Kidney capillary endothelial cell (primary cell): ENCODE measurements around the gene NCAPD2.
A peak's percentile ranks its signal among the peaks of the same experiment; 100 is the strongest.
"Not testable (repeated sequence)": the region's sequence is repeated elsewhere in the genome, so short reads cannot be mapped to it uniquely, and the experiment has no call there.

Experiments
- DNase-seq: peaks from one replicate; pipeline ENCODE4 v3.0.0-alpha.2; 2018; ENCODE audit warnings: low spot score

Gene NCAPD2

GRCh38 chr12:6497291-6497690 lies 3.4 kb downstream of the NCAPD2 start:
- not testable (repeated sequence) for DNase-seq

- no peak for DNase-seq
Measured at GRCh38 chr12:6500466-6500865, 6.6 kb downstream of the NCAPD2 start.

GRCh38 chr12:6507102-6507998 lies 13.4 kb downstream of the NCAPD2 start:
- DNase-seq: no peak

GRCh38 chr12:6508087-6508486 lies 14.2 kb downstream of the NCAPD2 start:
- DNase-seq: no peak

GRCh38 chr12:6520186-6520585 lies 26.3 kb downstream of the NCAPD2 start:
- no peak for DNase-seq

GRCh38 chr12:6522193-6522592 lies 28.3 kb downstream of the NCAPD2 start:
- DNase-seq: no peak

- DNase-seq: no peak
Measured at GRCh38 chr12:6523708-6524107, 29.8 kb downstream of the NCAPD2 start.

GRCh38 chr12:6524648-6525047 lies 30.7 kb downstream of the NCAPD2 start:
- no peak for DNase-seq

GRCh38 chr12:6526201-6526600 lies 32.3 kb downstream of the NCAPD2 start:
- no peak for DNase-seq

GRCh38 chr12:6526766-6527525 lies 33.0 kb downstream of the NCAPD2 start:
- DNase-seq: no peak

GRCh38 chr12:6527711-6528110 lies 33.8 kb downstream of the NCAPD2 start:
- no peak for DNase-seq

- no peak for DNase-seq
Measured at GRCh38 chr12:6528539-6529235, 34.8 kb downstream of the NCAPD2 start.

GRCh38 chr12:6529291-6529737 lies 35.4 kb downstream of the NCAPD2 start:
- no peak for DNase-seq

GRCh38 chr12:6530576-6531260 lies 36.8 kb downstream of the NCAPD2 start:
- DNase-seq: no peak

GRCh38 chr12:6532051-6532926 lies 38.4 kb downstream of the NCAPD2 start:
- DNase-seq: peak; percentile 94

- no peak for DNase-seq
Measured at GRCh38 chr12:6532927-6533652, 39.2 kb downstream of the NCAPD2 start.

GRCh38 chr12:6533653-6533922 lies 39.7 kb downstream of the NCAPD2 start:
- no peak for DNase-seq

GRCh38 chr12:6533923-6534694 lies 40.2 kb downstream of the NCAPD2 start, which contains the start of gene GAPDH:
Gene GAPDH (plus strand): TSS chr12:6534517. CDS start chr12:6534833, 316 bp downstream.
- peak; percentile 95 for DNase-seq

GRCh38 chr12:6534695-6534944 lies 40.7 kb downstream of the NCAPD2 start:
- no peak for DNase-seq
